ENCODE results near the gene TNFAIP8.

The TNFAIP8 gene

DNA sequence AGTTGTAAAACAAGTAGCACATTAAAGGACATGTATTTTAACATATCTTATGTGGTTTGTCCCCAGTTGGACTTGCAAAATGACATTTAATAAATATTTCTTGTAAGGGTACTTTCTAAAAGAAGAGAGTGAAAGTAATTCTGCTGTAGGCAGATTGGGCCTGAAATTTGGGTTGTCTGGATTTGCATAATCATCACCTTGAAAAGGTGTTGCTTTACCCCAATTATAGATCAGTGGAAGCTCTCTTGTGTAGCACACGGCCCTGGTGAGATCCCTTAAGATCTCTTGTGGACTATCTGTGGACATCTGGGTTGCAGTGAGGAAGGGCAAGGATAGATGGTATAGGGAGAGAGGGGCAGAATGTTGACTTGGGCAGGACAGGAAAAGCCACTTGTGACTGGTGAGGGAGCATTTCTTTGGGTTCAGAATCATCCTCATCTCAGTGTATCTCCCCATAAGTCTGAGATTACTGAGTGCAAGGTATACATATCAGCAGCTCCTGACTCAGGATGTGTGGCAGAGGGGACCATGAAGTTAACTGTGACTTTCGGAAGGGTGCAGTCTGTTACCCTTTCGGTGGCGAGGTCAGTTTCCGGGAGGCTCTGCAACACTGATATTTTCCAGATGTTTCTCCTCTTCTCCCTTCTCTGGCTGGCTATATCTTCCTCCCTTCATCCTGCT is 2.0 kb upstream of the TNFAIP8 start:
- H3K36me3 Mint-ChIP-seq, result peaks cover 40% of the 10 kb centered on the region

GRCh38 chr5:119354537-119355243 is 1.1 kb upstream of the TNFAIP8 start:
- peak overlapping the region; percentile 87 for H3K27ac Mint-ChIP-seq
- no peaks in the 10 kb centered on the region for H3K9me3 Mint-ChIP-seq
- H3K36me3 Mint-ChIP-seq, result peaks cover 45% of the 10 kb centered on the region
- peak overlapping the region; percentile 97 for H3K4me3 Mint-ChIP-seq
- H3K4me1 Mint-ChIP-seq, result peaks cover 79% of the 10 kb centered on the region
- no peaks in the 10 kb centered on the region for H3K27me3 Mint-ChIP-seq

More for the DNA sequence above, 2.0 kb upstream of the TNFAIP8 start:
- Mint-ChIP-seq H3K4me3 (peak overlapping the region; percentile 97), H3K9me3 (no peaks in the 10 kb centered on the region), H3K4me1 (peaks cover 79% of the 10 kb centered on the region), H3K27ac (peak overlapping the region; percentile 87), H3K27me3 (no peaks in the 10 kb centered on the region)

GRCh38 chr5:119355244-119355638 is 578 bp upstream of the TNFAIP8 start:
- Mint-ChIP-seq H3K9me3 (no peaks in the 10 kb centered on the region), H3K27me3 (no peaks in the 10 kb centered on the region), H3K4me3 (peak overlapping the region; percentile 97), H3K4me1 (peaks cover 79% of the 10 kb centered on the region), H3K27ac (peak overlapping the region; percentile 87), H3K36me3 (peaks cover 48% of the 10 kb centered on the region)

- no peaks in the 10 kb centered on the region for H3K9me3 Mint-ChIP-seq
- H3K4me3 Mint-ChIP-seq, result peak overlapping the region; percentile 97
- H3K27me3 Mint-ChIP-seq, result no peaks in the 10 kb centered on the region
- peak overlapping the region; percentile 87 for H3K27ac Mint-ChIP-seq
- H3K4me1 Mint-ChIP-seq, result peaks cover 79% of the 10 kb centered on the region
- H3K36me3 Mint-ChIP-seq, result peaks cover 61% of the 10 kb centered on the region
These were observed 881 bp downstream of the TNFAIP8 start for GRCh38 chr5:119356612-119357188.

GRCh38 chr5:119357270-119357669 is 1.5 kb downstream of the TNFAIP8 start:
- H3K36me3 Mint-ChIP-seq, result peaks cover 64% of the 10 kb centered on the region
- no peaks in the 10 kb centered on the region for H3K9me3 Mint-ChIP-seq
- H3K4me3 Mint-ChIP-seq, result peak overlapping the region; percentile 97
- peaks cover 79% of the 10 kb centered on the region for H3K4me1 Mint-ChIP-seq
- no peaks in the 10 kb centered on the region for H3K27me3 Mint-ChIP-seq
- peak overlapping the region; percentile 87 for H3K27ac Mint-ChIP-seq

GRCh38 chr5:119357808-119358529 is 2.1 kb downstream of the TNFAIP8 start:
- Mint-ChIP-seq H3K27me3 (no peaks in the 10 kb centered on the region), H3K4me3 (peak overlapping the region; percentile 97), H3K9me3 (peaks cover 4% of the 10 kb centered on the region), H3K4me1 (peaks cover 79% of the 10 kb centered on the region), H3K27ac (peak overlapping the region; percentile 87), H3K36me3 (peaks cover 65% of the 10 kb centered on the region)

DNA sequence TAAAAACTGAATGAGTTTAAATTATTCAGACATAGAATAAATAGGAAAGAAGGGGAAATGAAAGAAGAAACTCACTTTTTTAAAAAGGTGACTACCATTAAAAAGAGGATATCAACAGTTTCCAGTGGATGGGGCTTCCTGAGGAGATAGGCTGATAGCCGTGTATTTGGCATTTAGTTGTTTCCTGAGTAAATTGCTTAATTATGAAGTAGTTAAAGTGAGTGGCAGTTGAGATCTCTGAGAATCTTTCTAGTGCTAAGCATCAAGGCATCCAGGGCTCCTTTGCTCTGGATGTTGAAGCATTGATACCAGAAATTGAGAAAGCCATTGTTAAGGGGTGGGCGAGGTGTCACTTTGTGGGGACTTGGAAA is 2.7 kb downstream of the TNFAIP8 start:
- Mint-ChIP-seq H3K4me1 (peaks cover 79% of the 10 kb centered on the region), H3K9me3 (peaks cover 4% of the 10 kb centered on the region), H3K27me3 (no peaks in the 10 kb centered on the region), H3K27ac (peak overlapping the region; percentile 87), H3K36me3 (peaks cover 67% of the 10 kb centered on the region), H3K4me3 (peak overlapping the region; percentile 97)

- peak overlapping the region; percentile 87 for H3K27ac Mint-ChIP-seq
- no peaks in the 10 kb centered on the region for H3K27me3 Mint-ChIP-seq
- peaks cover 79% of the 10 kb centered on the region for H3K4me1 Mint-ChIP-seq
- peak overlapping the region; percentile 97 for H3K4me3 Mint-ChIP-seq
- H3K36me3 Mint-ChIP-seq, result peaks cover 72% of the 10 kb centered on the region
- peaks cover 4% of the 10 kb centered on the region for H3K9me3 Mint-ChIP-seq
These were observed 3.2 kb downstream of the TNFAIP8 start for GRCh38 chr5:119358901-119359603.

DNA sequence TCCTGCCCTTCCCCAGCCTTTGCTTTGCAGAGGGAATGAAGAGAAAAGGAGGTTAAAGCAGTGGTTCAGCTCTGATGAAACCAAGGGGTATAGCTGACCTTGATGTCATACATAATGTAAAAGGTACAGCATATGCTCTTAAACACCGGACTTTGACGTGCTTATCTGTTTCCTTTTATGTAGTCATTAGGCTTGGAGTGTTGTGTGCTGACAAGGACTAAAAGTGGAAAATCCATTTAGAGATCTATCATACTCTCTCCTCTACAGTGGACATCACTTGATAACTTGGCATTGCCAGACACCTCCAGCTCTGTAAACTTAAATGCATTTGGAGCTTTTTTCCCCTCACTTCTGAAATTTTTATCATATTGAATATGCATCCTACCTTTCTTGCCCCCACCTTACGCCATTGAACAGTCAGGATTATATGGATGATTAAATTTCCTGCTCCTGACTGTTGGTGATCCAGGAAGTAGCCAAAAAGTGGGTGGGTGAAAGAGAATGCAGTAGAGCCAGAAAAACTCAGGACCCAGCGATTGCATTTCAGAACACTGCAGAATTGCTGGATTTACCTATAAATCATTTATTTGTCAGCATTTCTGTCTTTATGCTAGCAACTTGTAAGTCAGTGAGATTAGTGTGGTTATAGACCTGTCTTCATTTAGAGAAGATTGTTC is 4.1 kb downstream of the TNFAIP8 start:
- Mint-ChIP-seq H3K4me3 (peak overlapping the region; percentile 97), H3K36me3 (peaks cover 75% of the 10 kb centered on the region), H3K27me3 (no peaks in the 10 kb centered on the region), H3K9me3 (peaks cover 4% of the 10 kb centered on the region), H3K27ac (peak overlapping the region; percentile 87), H3K4me1 (peaks cover 77% of the 10 kb centered on the region)

GRCh38 chr5:119360905-119361593 is 5.2 kb downstream of the TNFAIP8 start:
- peak overlapping the region; percentile 97 for H3K4me3 Mint-ChIP-seq
- H3K36me3 Mint-ChIP-seq, result peaks cover 81% of the 10 kb centered on the region
- H3K9me3 Mint-ChIP-seq, result peaks cover 8% of the 10 kb centered on the region
- no peaks in the 10 kb centered on the region for H3K27me3 Mint-ChIP-seq
- H3K4me1 Mint-ChIP-seq, result peaks cover 85% of the 10 kb centered on the region
- H3K27ac Mint-ChIP-seq, result peak overlapping the region; percentile 87

DNA sequence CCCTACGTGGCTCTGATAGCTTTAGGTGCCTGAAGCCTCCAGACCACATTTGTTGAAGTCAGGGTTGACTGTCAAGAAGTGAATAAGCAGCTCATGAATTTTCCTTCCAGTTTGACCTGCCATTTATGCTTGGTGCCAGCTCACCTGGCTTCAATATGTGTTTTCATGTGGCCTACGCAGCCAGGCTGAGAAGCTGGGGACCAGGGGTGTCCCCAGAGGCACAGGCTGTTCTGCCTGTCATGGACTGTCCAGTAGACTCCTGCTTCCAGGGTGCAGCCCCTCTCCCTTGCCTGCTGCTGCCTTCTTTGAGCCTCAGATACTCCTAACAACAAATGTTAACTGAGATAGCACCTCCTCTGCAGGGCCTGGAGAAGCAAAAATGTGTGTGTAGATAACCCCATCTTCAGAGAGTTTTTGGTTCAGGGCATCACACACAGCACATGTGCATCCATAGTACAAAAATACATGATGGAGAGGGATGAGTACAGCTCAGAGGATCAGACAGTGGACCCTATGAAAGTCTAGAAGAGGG is 5.8 kb downstream of the TNFAIP8 start:
- Mint-ChIP-seq H3K36me3 (peaks cover 82% of the 10 kb centered on the region), H3K9me3 (peaks cover 8% of the 10 kb centered on the region), H3K4me3 (peak overlapping the region; percentile 97), H3K27me3 (no peaks in the 10 kb centered on the region), H3K4me1 (peaks cover 91% of the 10 kb centered on the region), H3K27ac (peak overlapping the region; percentile 87)

- Mint-ChIP-seq H3K4me3 (peak overlapping the region; percentile 97), H3K36me3 (peaks cover 80% of the 10 kb centered on the region), H3K9me3 (peaks cover 8% of the 10 kb centered on the region), H3K27me3 (no peaks in the 10 kb centered on the region), H3K4me1 (peaks cover 94% of the 10 kb centered on the region), H3K27ac (peak overlapping the region; percentile 87)
These were observed 6.9 kb downstream of the TNFAIP8 start for GRCh38 chr5:119362714-119363113.

- no peaks in the 10 kb centered on the region for H3K27me3 Mint-ChIP-seq
- peak overlapping the region; percentile 97 for H3K4me3 Mint-ChIP-seq
- H3K4me1 Mint-ChIP-seq, result peaks cover 97% of the 10 kb centered on the region
- H3K27ac Mint-ChIP-seq, result peak overlapping the region; percentile 87
- H3K36me3 Mint-ChIP-seq, result peaks cover 80% of the 10 kb centered on the region
- H3K9me3 Mint-ChIP-seq, result peaks cover 8% of the 10 kb centered on the region
These were observed 7.5 kb downstream of the TNFAIP8 start for GRCh38 chr5:119363271-119363670.

DNA sequence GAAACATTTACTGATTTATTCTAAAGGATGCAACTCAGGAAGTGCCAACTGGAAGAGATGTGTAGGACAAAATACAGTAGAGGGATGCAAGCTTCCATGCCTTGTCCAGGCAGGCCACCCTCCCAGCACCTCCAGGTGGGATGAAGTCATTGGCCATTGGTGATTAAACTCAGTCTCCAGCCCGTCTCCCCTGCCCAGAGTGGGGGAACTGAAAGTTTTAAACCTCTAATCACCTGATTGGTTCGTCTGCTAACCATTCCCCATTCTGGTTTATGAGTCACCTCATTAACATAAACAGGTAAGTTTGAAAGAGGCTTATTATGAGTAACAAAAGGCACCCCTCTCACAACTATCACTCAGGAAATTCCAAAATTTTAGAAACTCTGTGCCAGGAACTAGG is 8.1 kb downstream of the TNFAIP8 start:
- no peaks in the 10 kb centered on the region for H3K27me3 Mint-ChIP-seq
- peak overlapping the region; percentile 97 for H3K4me3 Mint-ChIP-seq
- peaks cover 80% of the 10 kb centered on the region for H3K36me3 Mint-ChIP-seq
- H3K9me3 Mint-ChIP-seq, result peaks cover 8% of the 10 kb centered on the region
- H3K4me1 Mint-ChIP-seq, result peaks cover 96% of the 10 kb centered on the region
- peak overlapping the region; percentile 87 for H3K27ac Mint-ChIP-seq

Measured in activated naive CD4-positive, alpha-beta T cell treated with anti-CD3 and anti-CD28 coated beads, Interleukin-2, amount 50 U/mL, for 24 hours (primary cell).